Panc1 (cell line): ENCODE data around the gene DHX15.

ENCODE experiments used
- CTCF ChIP-seq: fragments of 450-650 bp; IDR thresholded peaks from 2 replicates; pipeline ENCODE4 v1.5.1; 2017; ENCODE audit warnings: mild to moderate bottlenecking
- POLR2AphosphoS5 ChIP-seq: IDR thresholded peaks from 2 replicates; pipeline ENCODE4 v1.6.1; 2012; ENCODE audit warnings: mild to moderate bottlenecking, low read depth, low read length, moderate library complexity

- no peak for TF ChIP-seq CTCF
- no peak for TF ChIP-seq POLR2AphosphoS5
Observed at GRCh38 chr4:24605216-24605615, 20.9 kb upstream of the DHX15 start.
